Suprapubic skin (tissue), 4 donors: ENCODE data around the gene MFSD6. TPM values are rescaled to one million over a fixed set of nuclear protein-coding genes. Genes with fewer than 3 reads are reported as not detected.
A peak's percentile ranks its signal among the peaks of the same experiment; 100 is the strongest.

Experiments used
- DNase-seq, 2 donors: peaks; one replicate each; pipeline ENCODE4 v3.0.0-alpha.2; 2019; ENCODE audit warnings: low spot score in 2 of 2
- H3K27ac ChIP-seq: fragments of 200-600 bp; sonication (generic); one replicate; pipeline ENCODE4 v1.5.1; 2019
- H3K27me3 ChIP-seq: fragments of 200-600 bp; sonication (generic); one replicate; pipeline ENCODE4 v1.5.1; 2019
- H3K36me3 ChIP-seq: fragments of 200-600 bp; sonication (generic); one replicate; pipeline ENCODE4 v1.5.1; 2019
- H3K4me1 ChIP-seq: fragments of 200-600 bp; sonication (generic); one replicate; pipeline ENCODE4 v1.5.1; 2019
- H3K4me3 ChIP-seq: fragments of 200-600 bp; sonication (generic); one replicate; pipeline ENCODE4 v1.5.1; 2019; ENCODE audit warnings: mild to moderate bottlenecking
- H3K9me3 ChIP-seq: fragments of 200-600 bp; sonication (generic); one replicate; pipeline ENCODE4 v1.5.1; 2019
- CTCF ChIP-seq, 2 donors: fragments of 200-600 bp in 1 of 2; fragments of 450-650 bp in 1 of 2; sonication (generic) in 1 of 2; IDR thresholded peaks; one replicate each; pipeline ENCODE4 v1.5.1; 2016 to 2019; ENCODE audit warnings: antibody characterized with exemption in 2 of 2, mild to moderate bottlenecking in 1 of 2, moderate library complexity in 1 of 2
- EP300 ChIP-seq: sonication (generic); formaldehyde crosslinking; IDR thresholded peaks from one replicate; pipeline ENCODE4 v1.6.1; 2017; ENCODE audit warnings: antibody characterized with exemption
- POLR2A ChIP-seq, 2 donors: fragments of 450-650 bp; IDR thresholded peaks; one replicate each; pipeline ENCODE4 v1.6.1; 2017; ENCODE audit warnings: antibody characterized with exemption in 2 of 2, mild to moderate bottlenecking in 2 of 2, moderate library complexity in 2 of 2
- POLR2AphosphoS5 ChIP-seq, 3 donors: sonication (generic); formaldehyde crosslinking; IDR thresholded peaks; one replicate each; pipeline ENCODE4 v1.6.1; 2017; ENCODE audit warnings: antibody characterized with exemption in 3 of 3
- WGBS: methylation state at CpG from one replicate; pipeline ENCODE4 v1.1.5; 2018; 5-methylcytosine and 5-hydroxymethylcytosine counted together
- total RNA-seq, 4 donors: library from RNA; depleted of rRNA; stranded (reverse); fragments of >200 nt; gene quantifications; one replicate each; pipeline ENCODE4 v1.1.0, GENCODE V29; 2016

The MFSD6 gene
- total RNA-seq, 4 donors from 2014 or later: 182 to 295 (median 199) TPM

GRCh38 chr2:190443778-190444481 lies 35.8 kb downstream of the MFSD6 start:
- Histone ChIP-seq H3K27ac (no peak overlapping the region), H3K4me1 (peaks cover 69% of the 10 kb centered on the region), H3K4me3 (no peak overlapping the region), H3K36me3 (no peaks in the 10 kb centered on the region), H3K9me3 (no peaks in the 10 kb centered on the region), H3K27me3 (no peaks in the 10 kb centered on the region)
- 59% methylated on average over 3 of the region's 3 CpGs for WGBS
- TF ChIP-seq POLR2A (IDR thresholded peaks at IDR 0.05) (no peak), EP300 (no peak), POLR2AphosphoS5 (IDR thresholded peaks at IDR 0.05) (no peak), CTCF (IDR thresholded peaks at IDR 0.05) (no peak)
- DNase-seq: no peak

- no peaks in the 10 kb centered on the region for H3K9me3 ChIP-seq
- no peaks in the 10 kb centered on the region for H3K36me3 ChIP-seq
- no peaks in the 10 kb centered on the region for H3K27me3 ChIP-seq
- no peak overlapping the region for H3K4me3 ChIP-seq
- H3K27ac ChIP-seq: no peak overlapping the region
- no peak for TF ChIP-seq POLR2A (IDR thresholded peaks at IDR 0.05)
- TF ChIP-seq CTCF (IDR thresholded peaks at IDR 0.05): no peak
- TF ChIP-seq POLR2AphosphoS5 (IDR thresholded peaks at IDR 0.05): no peak
- TF ChIP-seq EP300: no peak
- no peak for DNase-seq
- WGBS: 100% methylated on average over 1 of the region's 1 CpG
- H3K4me1 ChIP-seq: peaks cover 69% of the 10 kb centered on the region
These were observed 36.8 kb downstream of the MFSD6 start for GRCh38 chr2:190444976-190445375.

- no peak for DNase-seq
- no peaks in the 10 kb centered on the region for H3K27me3 ChIP-seq
- H3K9me3 ChIP-seq: no peaks in the 10 kb centered on the region
- TF ChIP-seq POLR2A (IDR thresholded peaks at IDR 0.05) (no peak), POLR2AphosphoS5 (IDR thresholded peaks at IDR 0.05) (no peak), CTCF (IDR thresholded peaks at IDR 0.05) (no peak), EP300 (no peak)
- H3K36me3 ChIP-seq: no peaks in the 10 kb centered on the region
- peaks cover 61% of the 10 kb centered on the region for H3K4me1 ChIP-seq
- H3K4me3 ChIP-seq: no peak overlapping the region
- 66% methylated on average over 2 of the region's 2 CpGs for WGBS
- peak overlapping the region; percentile 27 for H3K27ac ChIP-seq
These were observed 38.0 kb downstream of the MFSD6 start for GRCh38 chr2:190446193-190446592.

- Histone ChIP-seq H3K4me3 (no peak overlapping the region), H3K27ac (peak overlapping the region; percentile 27), H3K36me3 (no peaks in the 10 kb centered on the region), H3K9me3 (no peaks in the 10 kb centered on the region), H3K27me3 (no peaks in the 10 kb centered on the region), H3K4me1 (peaks cover 58% of the 10 kb centered on the region)
- no peak for DNase-seq
- TF ChIP-seq POLR2A (IDR thresholded peaks at IDR 0.05) (no peak), POLR2AphosphoS5 (IDR thresholded peaks at IDR 0.05) (no peak)
- 90% methylated on average over 3 of the region's 3 CpGs for WGBS
These were observed 38.8 kb downstream of the MFSD6 start for GRCh38 chr2:190446750-190447516.

GRCh38 chr2:190447766-190448165 lies 39.6 kb downstream of the MFSD6 start:
- Histone ChIP-seq H3K27ac (no peak overlapping the region), H3K27me3 (no peaks in the 10 kb centered on the region), H3K36me3 (no peaks in the 10 kb centered on the region), H3K4me3 (no peak overlapping the region), H3K9me3 (no peaks in the 10 kb centered on the region), H3K4me1 (peaks cover 56% of the 10 kb centered on the region)
- DNase-seq: no peak
- no peak for TF ChIP-seq CTCF (IDR thresholded peaks at IDR 0.05)
- no peak for TF ChIP-seq EP300
- no peak for TF ChIP-seq POLR2A (IDR thresholded peaks at IDR 0.05)
- no peak for TF ChIP-seq POLR2AphosphoS5 (IDR thresholded peaks at IDR 0.05)
